Adrenal gland (tissue), 12 donors: Measurements from ENCODE around the gene CALN1. TPM values are rescaled to one million over a fixed set of nuclear protein-coding genes. Genes with fewer than 3 reads are reported as not detected.

Source experiments
- DNase-seq, 7 donors: peaks; one replicate each; pipeline ENCODE4 v3.0.0-alpha.2; 2019 to 2020
- H3K27ac ChIP-seq, 5 donors: fragments of 200-600 bp; sonication (generic) in 4 of 5; 1 replicate in 3 of 5; 2 replicates in 2 of 5; pipeline versions ENCODE4 v1.5.1 to v1.8.0; 2016 to 2020; ENCODE audit warnings: mild to moderate bottlenecking in 1 of 5
- H3K27me3 ChIP-seq: fragments of 200-600 bp; 2 replicates; pipeline ENCODE4 v1.8.0; 2021
- H3K36me3 ChIP-seq, 2 donors: fragments of 200-600 bp; replicated peaks in 1 of 2; 1 replicate in 1 of 2; 2 replicates in 1 of 2; pipeline versions ENCODE4 v1.5.1 to v1.8.0; 2018 to 2022
- H3K4me1 ChIP-seq, 2 donors: fragments of 200-600 bp; replicated peaks in 1 of 2; 1 replicate in 1 of 2; 2 replicates in 1 of 2; pipeline versions ENCODE4 v1.5.1 to v1.8.0; 2018 to 2021
- H3K4me3 ChIP-seq, 4 donors: fragments of 200-600 bp; sonication (generic) in 3 of 4; one replicate each; pipeline ENCODE4 v1.5.1; 2016 to 2018
- H3K9me3 ChIP-seq, 3 donors: fragments of 200-600 bp; sonication (generic) in 1 of 3; replicated peaks in 1 of 3; 1 replicate in 2 of 3; 2 replicates in 1 of 3; pipeline versions ENCODE4 v1.5.1 to v1.8.0; 2016 to 2021
- CTCF ChIP-seq, 6 experiments: fragments of 450-650 bp in 4 of 6; fragments of 200-600 bp in 2 of 6; sonication (generic) in 1 of 6; IDR thresholded peaks; 1 replicate in 5 of 6; 2 replicates in 1 of 6; pipeline versions ENCODE4 v1.5.1 to v1.8.0; 2016 to 2021; ENCODE audit warnings: antibody characterized with exemption in 6 of 6, mild to moderate bottlenecking in 2 of 6, moderate library complexity in 1 of 6
- POLR2A ChIP-seq, 2 donors: fragments of 450-650 bp; IDR thresholded peaks; one replicate each; pipeline ENCODE4 v1.6.1; 2017; ENCODE audit warnings: antibody characterized with exemption in 2 of 2, mild to moderate bottlenecking in 2 of 2, moderate library complexity in 1 of 2
- WGBS, 4 donors: extraction: QIAGEN DNeasy Blood & Tissue Kit in 2 of 4; methylation state at CpG; one replicate each; pipeline versions ENCODE4 v1.1.5 to v1.1.7; 2013 to 2017; 5-methylcytosine and 5-hydroxymethylcytosine counted together
- intact Hi-C, 2 donors: fragments of 100-400 bp; cut with DNase I; formaldehyde crosslinking; loops; one replicate each; pipeline versions ENCODE4 v1.14.1 to v1.15.0; 2022 to 2023
- polyA plus RNA-seq, 3 donors: library from polyadenylated mRNA; stranded (reverse); fragments of 200-250 nt in 2 of 3; fragments of 350-450 nt in 1 of 3; fragmentation: Illumina TruSeq in 1 of 3; extraction: RNeasy Lipid Tissue Mini Kit (QIAGEN cat#74804) in 1 of 3; gene quantifications; one replicate each; pipeline ENCODE4 v1.2.3, GENCODE V29; 2013 to 2014
- total RNA-seq, 9 donors: library from RNA; depleted of rRNA in 4 of 9; stranded (reverse); fragments of >200 nt in 4 of 9; fragments of 120-200 nt in 1 of 9; fragmentation: NEBNext Ultra II Directional in 1 of 9; extraction: Animal tissue kit (Norgen Biotek cat#: 25700) in 1 of 9; gene quantifications; one replicate each; pipeline versions ENCODE4 v1.1.0 to v1.2.4, GENCODE V29; 2013 to 2023
- donor health status: healthy with polysubstance abuse.
- donor health status: Bipolar disorder and iron deficiency.
- donor health status: DM: yes; HTN: yes; CAD: no.
- donor health status: DM: no; HTN: no; CAD: no.
- donor health status: DM: no; HTN: no; CAD: no.
- donor health status: DM: yes; HTN: yes; CAD: no.

CALN1 gene
- total and polyA plus RNA-seq, 12 donors, result 4.3 to 51.5 (median 15.2) TPM

GRCh38 chr7:72030994-72031667 is 381.0 kb downstream of the CALN1 start:
- TF ChIP-seq CTCF (IDR thresholded peaks at IDR 0.05) (no peak), POLR2A (IDR thresholded peaks at IDR 0.05) (no peak)
- DNase-seq, result peak in 1 of 7 donors; percentile 20
- intact Hi-C loops, result no loop called here
- H3K36me3 ChIP-seq, result no peaks in the 10 kb centered on the region
- H3K4me3 ChIP-seq, result no peak overlapping the region
- H3K4me1 ChIP-seq, result peaks cover 0 to 6% of the 10 kb centered on the region in 2 donors
- H3K9me3 ChIP-seq, result no peaks in the 10 kb centered on the region
- H3K27ac ChIP-seq, result no peak overlapping the region
- WGBS, 4 donors, result 80 to 87% (median 84%) methylated on average over 4 of the region's 4 CpGs
- H3K27me3 ChIP-seq, result no peaks in the 10 kb centered on the region

- 90 to 96% (median 93%) methylated on average over 6 of the region's 6 CpGs for WGBS, 4 donors
- H3K27ac ChIP-seq, result no peak overlapping the region
- TF ChIP-seq CTCF (IDR thresholded peaks at IDR 0.05) (no peak), POLR2A (IDR thresholded peaks at IDR 0.05) (no peak)
- no peaks in the 10 kb centered on the region for H3K36me3 ChIP-seq
- no peaks in the 10 kb centered on the region for H3K9me3 ChIP-seq
- peak in 1 of 7 donors; percentile 25 for DNase-seq
- H3K27me3 ChIP-seq, result no peaks in the 10 kb centered on the region
- intact Hi-C loops, result no loop called here
- peaks cover 0 to 6% of the 10 kb centered on the region in 2 donors for H3K4me1 ChIP-seq
- H3K4me3 ChIP-seq, result no peak overlapping the region
These were observed 383.9 kb downstream of the CALN1 start for GRCh38 chr7:72028267-72028666.

GRCh38 chr7:72025381-72025960 is 386.7 kb downstream of the CALN1 start:
- TF ChIP-seq CTCF (IDR thresholded peaks at IDR 0.05), result no peak
- no peak for TF ChIP-seq POLR2A (IDR thresholded peaks at IDR 0.05)
- no peak overlapping the region for H3K27ac ChIP-seq
- no peak overlapping the region for H3K4me3 ChIP-seq
- no peaks in the 10 kb centered on the region for H3K36me3 ChIP-seq
- intact Hi-C loops, result no loop called here
- 76 to 85% (median 80%) methylated on average over 3 of the region's 3 CpGs for WGBS, 4 donors
- no peaks in the 10 kb centered on the region for H3K27me3 ChIP-seq
- peak in 1 of 7 donors; percentile 14 for DNase-seq
- no peaks in the 10 kb centered on the region for H3K9me3 ChIP-seq
- H3K4me1 ChIP-seq, result no peaks in the 10 kb centered on the region

- 88 to 97% (median 92%) methylated on average over 4 of the region's 4 CpGs for WGBS, 4 donors
- Histone ChIP-seq H3K27me3 (no peaks in the 10 kb centered on the region), H3K27ac (no peak overlapping the region), H3K9me3 (no peaks in the 10 kb centered on the region), H3K36me3 (no peaks in the 10 kb centered on the region), H3K4me3 (no peak overlapping the region), H3K4me1 (no peaks in the 10 kb centered on the region)
- DNase-seq, result no peak
- intact Hi-C loops, result no loop called here
- TF ChIP-seq CTCF (IDR thresholded peaks at IDR 0.05) (no peak), POLR2A (IDR thresholded peaks at IDR 0.05) (no peak)
These were observed 388.2 kb downstream of the CALN1 start for GRCh38 chr7:72023926-72024325.
